ENCODE measurements around the gene WDR35.

Gene WDR35

DNA sequence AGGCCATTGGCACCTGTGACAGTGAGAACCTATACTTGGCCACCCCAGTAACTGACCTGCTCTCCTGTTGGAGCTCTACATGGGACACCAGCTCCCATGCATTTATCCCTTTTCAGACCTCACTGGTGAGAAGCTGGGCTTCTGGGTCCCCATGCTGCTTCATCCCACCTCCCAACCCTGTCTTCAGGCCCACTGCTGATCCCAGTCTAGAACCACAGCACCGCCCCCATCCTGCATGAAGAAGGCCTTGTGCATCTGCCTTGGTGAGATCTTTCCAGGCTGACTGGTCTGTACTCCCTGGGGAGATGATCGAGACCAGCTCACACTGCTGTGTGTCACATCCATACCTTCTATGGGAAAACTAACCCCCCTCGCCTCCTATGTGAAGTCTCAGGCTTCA, 110.8 kb downstream of the WDR35 start:
- Histone ChIP-seq H3K79me2 (ENCODE audit: low read length) (no peaks in the 10 kb centered on the region), H3K4me2 (ENCODE audit: low read length) (no peak overlapping the region), H3K9ac (ENCODE audit: low read length) (no peak overlapping the region), H3K27me3 (ENCODE audit: low read depth, low read length) (no peaks in the 10 kb centered on the region), H3K9me3 (ENCODE audit: insufficient read depth, low read length) (no peaks in the 10 kb centered on the region), H3K27ac (ENCODE audit: low read length) (no peak overlapping the region), H3K4me1 (ENCODE audit: low read length) (peaks cover 12% of the 10 kb centered on the region), H3K36me3 (replicated peaks; ENCODE audit: low read depth, low read length) (peaks cover 8% of the 10 kb centered on the region), H3K4me3 (ENCODE audit: low read length) (no peak overlapping the region), H2AFZ (ENCODE audit: low read depth, low read length) (no peak overlapping the region), H4K20me1 (ENCODE audit: insufficient read depth, low read length) (no peaks in the 10 kb centered on the region)
- TF ChIP-seq EZH2phosphoT487 (IDR thresholded peaks at IDR 0.05; ENCODE audit: low read depth) (no peak), CTCF (IDR thresholded peaks at IDR 0.05; ENCODE audit: low read depth, low read length) (no peak)

- Histone ChIP-seq H3K27me3 (ENCODE audit: low read depth, low read length) (no peaks in the 10 kb centered on the region), H3K4me2 (ENCODE audit: low read length) (no peak overlapping the region), H3K79me2 (ENCODE audit: low read length) (no peaks in the 10 kb centered on the region), H3K27ac (ENCODE audit: low read length) (no peak overlapping the region), H3K9ac (ENCODE audit: low read length) (no peak overlapping the region), H2AFZ (ENCODE audit: low read depth, low read length) (no peak overlapping the region), H4K20me1 (ENCODE audit: insufficient read depth, low read length) (no peaks in the 10 kb centered on the region), H3K4me3 (ENCODE audit: low read length) (no peak overlapping the region), H3K36me3 (replicated peaks; ENCODE audit: low read depth, low read length) (peaks cover 8% of the 10 kb centered on the region), H3K9me3 (ENCODE audit: insufficient read depth, low read length) (no peaks in the 10 kb centered on the region), H3K4me1 (ENCODE audit: low read length) (peaks cover 12% of the 10 kb centered on the region)
- TF ChIP-seq EZH2phosphoT487 (IDR thresholded peaks at IDR 0.05; ENCODE audit: low read depth) (no peak), CTCF (IDR thresholded peaks at IDR 0.05; ENCODE audit: low read depth, low read length) (no peak)
Observed at GRCh38 chr2:19878268-19879046, 111.4 kb downstream of the WDR35 start.

DNA sequence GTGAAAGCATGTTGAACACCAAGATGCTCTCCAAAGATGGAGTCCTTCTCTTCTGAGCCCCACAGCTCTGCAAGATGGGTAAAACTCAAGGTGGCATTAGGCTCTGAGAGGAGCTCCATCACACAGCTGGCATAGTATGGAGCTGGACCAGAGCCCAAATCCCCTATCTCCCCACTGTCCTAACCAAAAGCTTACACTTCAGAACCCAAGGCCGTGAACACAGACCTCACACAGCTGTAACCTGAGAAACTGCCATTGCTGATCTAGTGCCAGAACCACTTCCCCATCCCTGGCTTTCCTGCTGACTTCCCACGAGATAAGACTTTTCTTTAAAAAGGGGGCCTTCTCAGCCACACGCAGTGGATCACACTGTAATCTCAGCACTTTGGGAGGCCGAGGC, 113.2 kb downstream of the WDR35 start:
- H2AFZ ChIP-seq (ENCODE audit: low read depth, low read length), result no peak overlapping the region
- H4K20me1 ChIP-seq (ENCODE audit: insufficient read depth, low read length), result no peaks in the 10 kb centered on the region
- TF ChIP-seq EZH2phosphoT487 (IDR thresholded peaks at IDR 0.05; ENCODE audit: low read depth) (no peak), CTCF (IDR thresholded peaks at IDR 0.05; ENCODE audit: low read depth, low read length) (no peak)
- H3K4me1 ChIP-seq (ENCODE audit: low read length), result peaks cover 12% of the 10 kb centered on the region
- H3K9me3 ChIP-seq (ENCODE audit: insufficient read depth, low read length), result no peaks in the 10 kb centered on the region
- H3K36me3 ChIP-seq (replicated peaks; ENCODE audit: low read depth, low read length), result peaks cover 8% of the 10 kb centered on the region
- H3K4me3 ChIP-seq (ENCODE audit: low read length), result no peak overlapping the region
- no peak overlapping the region for H3K4me2 ChIP-seq (ENCODE audit: low read length)
- no peaks in the 10 kb centered on the region for H3K79me2 ChIP-seq (ENCODE audit: low read length)
- H3K9ac ChIP-seq (ENCODE audit: low read length), result no peak overlapping the region
- H3K27me3 ChIP-seq (ENCODE audit: low read depth, low read length), result no peaks in the 10 kb centered on the region
- no peak overlapping the region for H3K27ac ChIP-seq (ENCODE audit: low read length)

GRCh38 chr2:19875280-19875679, 114.6 kb downstream of the WDR35 start:
- Histone ChIP-seq H3K27ac (ENCODE audit: low read length) (no peak overlapping the region), H3K9ac (ENCODE audit: low read length) (no peak overlapping the region), H3K4me3 (ENCODE audit: low read length) (no peak overlapping the region), H4K20me1 (ENCODE audit: insufficient read depth, low read length) (no peaks in the 10 kb centered on the region), H3K9me3 (ENCODE audit: insufficient read depth, low read length) (no peaks in the 10 kb centered on the region), H3K36me3 (replicated peaks; ENCODE audit: low read depth, low read length) (peaks cover 5% of the 10 kb centered on the region), H3K79me2 (ENCODE audit: low read length) (no peaks in the 10 kb centered on the region), H3K4me1 (ENCODE audit: low read length) (peaks cover 7% of the 10 kb centered on the region), H2AFZ (ENCODE audit: low read depth, low read length) (no peak overlapping the region), H3K4me2 (ENCODE audit: low read length) (no peak overlapping the region), H3K27me3 (ENCODE audit: low read depth, low read length) (no peaks in the 10 kb centered on the region)
- TF ChIP-seq EZH2phosphoT487 (IDR thresholded peaks at IDR 0.05; ENCODE audit: low read depth) (no peak), CTCF (IDR thresholded peaks at IDR 0.05; ENCODE audit: low read depth, low read length) (no peak)
